ENCODE data around the gene PAFAH1B2. TPM values are rescaled to one million over a fixed set of nuclear protein-coding genes. Genes with fewer than 3 reads are reported as not detected.

PAFAH1B2 gene
- total RNA-seq, 2 donors from 2014 or later: 114 to 115 TPM

DNA sequence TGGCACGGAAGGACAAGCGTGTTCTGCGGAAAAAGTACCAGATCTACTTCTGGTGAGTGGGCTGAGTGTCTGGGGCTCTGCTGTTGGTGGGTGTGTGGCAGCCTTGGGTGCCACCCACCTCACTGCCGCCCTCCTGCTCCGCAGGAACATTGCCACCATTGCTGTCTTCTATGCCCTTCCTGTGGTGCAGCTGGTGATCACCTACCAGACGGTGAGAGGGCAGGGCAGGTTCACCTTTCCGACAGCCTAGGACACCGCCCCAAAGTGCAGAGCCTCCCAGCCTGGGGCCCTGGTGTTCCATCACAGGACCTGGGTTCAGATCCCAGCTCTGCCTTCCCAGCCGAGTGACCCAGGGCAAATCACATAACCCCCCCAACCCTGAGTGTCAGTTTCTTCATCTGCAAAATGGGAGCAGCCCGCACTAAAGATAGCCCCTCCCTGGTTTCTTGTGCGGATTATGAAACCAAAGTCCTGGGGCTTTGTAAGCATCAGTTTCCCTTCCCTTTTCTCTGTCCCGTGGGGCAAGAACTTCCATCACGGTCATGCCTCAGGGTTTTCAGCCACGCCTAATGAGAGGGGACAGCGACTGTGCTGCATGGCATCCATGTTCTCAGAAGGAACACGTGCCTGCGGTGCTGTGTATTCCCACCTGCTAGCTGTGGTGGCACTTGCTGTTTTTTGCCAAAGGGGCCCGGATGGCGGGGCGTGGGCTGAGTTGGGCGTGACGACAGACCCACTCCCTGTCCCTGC lies 45.3 kb downstream of the PAFAH1B2 start:
- peaks cover 12% of the 10 kb centered on the region for H3K36me3 ChIP-seq (ENCODE audit: control insufficient read depth, insufficient read depth, low read length)
- Mint-ChIP-seq H3K27me3 (ENCODE audit: insufficient read depth) (no peaks in the 10 kb centered on the region), H3K27ac (no peak overlapping the region), H3K4me1 (no peaks in the 10 kb centered on the region), H3K9me3 (no peaks in the 10 kb centered on the region), H3K4me3 (no peak overlapping the region), H3K36me3 (ENCODE audit: low read depth) (peaks cover 26% of the 10 kb centered on the region)
- WGBS, 2 experiments (ENCODE audit: insufficient coverage in 1 of 2, insufficient read length in 1 of 2): 94 to 97% methylated on average over 21 to 22 of the region's 22 CpGs
- no peaks in the 10 kb centered on the region for H3K27me3 ChIP-seq (ENCODE audit: control insufficient read depth, insufficient read depth, low read length, poor library complexity, severe bottlenecking)
- H3K4me1 ChIP-seq (ENCODE audit: control insufficient read depth, insufficient read depth, low read length): no peaks in the 10 kb centered on the region
- no peak overlapping the region for H3K27ac ChIP-seq (ENCODE audit: low read depth, low read length)
- no peaks in the 10 kb centered on the region for H3K9me3 ChIP-seq (ENCODE audit: control insufficient read depth, low read length)
- no peak overlapping the region for H3K4me3 ChIP-seq (ENCODE audit: low read length)
- TF ChIP-seq, protein P1, sequence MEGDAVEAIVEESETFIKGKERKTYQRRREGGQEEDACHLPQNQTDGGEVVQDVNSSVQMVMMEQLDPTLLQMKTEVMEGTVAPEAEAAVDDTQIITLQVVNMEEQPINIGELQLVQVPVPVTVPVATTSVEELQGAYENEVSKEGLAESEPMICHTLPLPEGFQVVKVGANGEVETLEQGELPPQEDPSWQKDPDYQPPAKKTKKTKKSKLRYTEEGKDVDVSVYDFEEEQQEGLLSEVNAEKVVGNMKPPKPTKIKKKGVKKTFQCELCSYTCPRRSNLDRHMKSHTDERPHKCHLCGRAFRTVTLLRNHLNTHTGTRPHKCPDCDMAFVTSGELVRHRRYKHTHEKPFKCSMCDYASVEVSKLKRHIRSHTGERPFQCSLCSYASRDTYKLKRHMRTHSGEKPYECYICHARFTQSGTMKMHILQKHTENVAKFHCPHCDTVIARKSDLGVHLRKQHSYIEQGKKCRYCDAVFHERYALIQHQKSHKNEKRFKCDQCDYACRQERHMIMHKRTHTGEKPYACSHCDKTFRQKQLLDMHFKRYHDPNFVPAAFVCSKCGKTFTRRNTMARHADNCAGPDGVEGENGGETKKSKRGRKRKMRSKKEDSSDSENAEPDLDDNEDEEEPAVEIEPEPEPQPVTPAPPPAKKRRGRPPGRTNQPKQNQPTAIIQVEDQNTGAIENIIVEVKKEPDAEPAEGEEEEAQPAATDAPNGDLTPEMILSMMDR (conservative IDR thresholded peaks at IDR 0.05): no peak
- DNase-seq: peak; percentile 32
- no peak overlapping the region for H3K9ac ChIP-seq (ENCODE audit: extremely low read depth, low read length, poor library complexity, severe bottlenecking)

DNA sequence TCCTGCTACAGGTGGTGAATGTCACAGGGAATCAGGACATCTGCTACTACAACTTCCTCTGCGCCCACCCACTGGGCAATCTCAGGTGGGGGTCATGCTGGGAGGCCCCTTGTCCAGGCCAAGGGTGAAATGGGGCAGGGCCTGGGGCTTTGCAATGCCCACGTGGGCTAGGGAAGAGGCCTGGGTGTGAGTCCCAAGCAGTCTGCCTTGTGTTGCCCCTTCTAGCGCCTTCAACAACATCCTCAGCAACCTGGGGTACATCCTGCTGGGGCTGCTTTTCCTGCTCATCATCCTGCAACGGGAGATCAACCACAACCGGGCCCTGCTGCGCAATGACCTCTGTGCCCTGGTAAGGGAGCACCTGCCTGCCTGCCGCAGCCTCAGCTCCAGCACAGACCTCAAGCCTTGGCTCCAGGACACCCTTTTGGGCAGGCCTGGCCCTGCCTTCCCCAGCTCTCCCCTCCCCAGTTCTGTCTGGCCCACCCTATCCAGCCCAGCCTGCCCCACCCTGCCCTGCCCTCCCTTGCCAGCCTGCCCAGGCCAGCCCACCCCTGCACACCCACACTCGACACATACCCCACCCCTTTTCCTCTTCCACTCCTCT lies 46.0 kb downstream of the PAFAH1B2 start:
- no peaks in the 10 kb centered on the region for H3K4me1 Mint-ChIP-seq
- no peak overlapping the region for H3K4me3 Mint-ChIP-seq
- WGBS, 2 experiments (ENCODE audit: insufficient coverage in 1 of 2, insufficient read length in 1 of 2): 92 to 95% methylated on average over 7 to 8 of the region's 8 CpGs
- H3K27ac ChIP-seq (ENCODE audit: low read depth, low read length): no peak overlapping the region
- no peaks in the 10 kb centered on the region for H3K4me1 ChIP-seq (ENCODE audit: control insufficient read depth, insufficient read depth, low read length)
- H3K9ac ChIP-seq (ENCODE audit: extremely low read depth, low read length, poor library complexity, severe bottlenecking): no peak overlapping the region
- peaks cover 27% of the 10 kb centered on the region for H3K36me3 Mint-ChIP-seq (ENCODE audit: low read depth)
- no peaks in the 10 kb centered on the region for H3K27me3 Mint-ChIP-seq (ENCODE audit: insufficient read depth)
- H3K27me3 ChIP-seq (ENCODE audit: control insufficient read depth, insufficient read depth, low read length, poor library complexity, severe bottlenecking): no peaks in the 10 kb centered on the region
- TF ChIP-seq, protein P1 (conservative IDR thresholded peaks at IDR 0.05): no peak
- DNase-seq: peak; percentile 43
- H3K36me3 ChIP-seq (ENCODE audit: control insufficient read depth, insufficient read depth, low read length): peaks cover 10% of the 10 kb centered on the region
- no peak overlapping the region for H3K27ac Mint-ChIP-seq
- no peak overlapping the region for H3K4me3 ChIP-seq (ENCODE audit: low read length)
- no peaks in the 10 kb centered on the region for H3K9me3 Mint-ChIP-seq
- no peaks in the 10 kb centered on the region for H3K9me3 ChIP-seq (ENCODE audit: control insufficient read depth, low read length)

DNA sequence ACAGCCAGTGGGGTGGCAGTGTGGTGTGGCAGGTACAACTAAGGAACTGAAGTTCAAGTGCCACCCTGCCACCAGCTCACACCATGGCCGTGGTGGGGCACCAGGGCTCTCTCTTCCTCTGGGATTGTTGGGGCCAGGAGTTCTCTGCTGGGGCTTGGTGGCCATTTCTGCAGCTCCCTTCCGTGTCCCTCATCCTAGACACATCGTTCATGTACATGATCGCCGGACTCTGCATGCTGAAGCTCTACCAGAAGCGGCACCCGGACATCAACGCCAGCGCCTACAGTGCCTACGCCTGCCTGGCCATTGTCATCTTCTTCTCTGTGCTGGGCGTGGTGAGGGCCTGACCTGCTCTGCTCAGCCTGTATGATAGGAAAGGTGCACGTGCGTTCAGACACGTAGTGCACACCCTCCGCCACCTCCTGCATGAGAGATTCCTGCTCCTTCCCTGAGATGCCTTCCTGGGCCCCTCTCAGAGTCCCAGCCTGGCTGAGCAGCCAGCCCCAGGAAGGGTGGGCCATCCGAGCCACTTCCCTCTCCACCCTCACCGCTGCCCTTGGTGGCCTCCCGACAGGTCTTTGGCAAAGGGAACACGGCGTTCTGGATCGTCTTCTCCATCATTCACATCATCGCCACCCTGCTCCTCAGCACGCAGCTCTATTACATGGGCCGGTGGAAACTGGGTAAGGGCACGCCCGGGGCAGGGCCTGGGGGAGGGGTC lies 47.8 kb downstream of the PAFAH1B2 start:
- peaks cover 30% of the 10 kb centered on the region for H3K36me3 Mint-ChIP-seq (ENCODE audit: low read depth)
- no peaks in the 10 kb centered on the region for H3K9me3 ChIP-seq (ENCODE audit: control insufficient read depth, low read length)
- H3K4me1 ChIP-seq (ENCODE audit: control insufficient read depth, insufficient read depth, low read length): no peaks in the 10 kb centered on the region
- TF ChIP-seq, protein P1 (conservative IDR thresholded peaks at IDR 0.05): no peak
- no peak overlapping the region for H3K4me3 ChIP-seq (ENCODE audit: low read length)
- no peak overlapping the region for H3K27ac ChIP-seq (ENCODE audit: low read depth, low read length)
- peak; percentile 29 for DNase-seq
- WGBS, 2 experiments (ENCODE audit: insufficient coverage in 1 of 2, insufficient read length in 1 of 2): 95 to 98% methylated on average over 14 to 26 of the region's 26 CpGs
- H3K9me3 Mint-ChIP-seq: no peaks in the 10 kb centered on the region
- H3K27me3 Mint-ChIP-seq (ENCODE audit: insufficient read depth): no peaks in the 10 kb centered on the region
- no peak overlapping the region for H3K9ac ChIP-seq (ENCODE audit: extremely low read depth, low read length, poor library complexity, severe bottlenecking)
- H3K4me1 Mint-ChIP-seq: no peaks in the 10 kb centered on the region
- no peaks in the 10 kb centered on the region for H3K27me3 ChIP-seq (ENCODE audit: control insufficient read depth, insufficient read depth, low read length, poor library complexity, severe bottlenecking)
- no peak overlapping the region for H3K4me3 Mint-ChIP-seq
- H3K36me3 ChIP-seq (ENCODE audit: control insufficient read depth, insufficient read depth, low read length): peaks cover 10% of the 10 kb centered on the region
- no peak overlapping the region for H3K27ac Mint-ChIP-seq

All from endodermal cell (in vitro differentiated cells).